IPS-20b (cell line): Measurements from ENCODE around the gene MYL10.

Source experiments
- H3K27ac ChIP-seq: one replicate; pipeline ENCODE4 v1.5.1; 2013; ENCODE audit warnings: low read length
- H3K27me3 ChIP-seq: 2 replicates; pipeline ENCODE4 v1.6.1; 2013; ENCODE audit warnings: mild to moderate bottlenecking, low read length, inconsistent platforms; ENCODE audit not compliant: insufficient read depth
- H3K36me3 ChIP-seq: 2 replicates; pipeline ENCODE4 v1.6.1; 2013; ENCODE audit warnings: low read depth, mild to moderate bottlenecking, inconsistent platforms, low read length, moderate library complexity; ENCODE audit not compliant: insufficient read depth
- H3K4me1 ChIP-seq: 2 replicates; pipeline ENCODE4 v1.6.1; 2013; ENCODE audit warnings: mild to moderate bottlenecking, control low read depth, inconsistent platforms, low read length, moderate library complexity; ENCODE audit not compliant: insufficient read depth
- H3K4me3 ChIP-seq: 2 replicates; pipeline ENCODE4 v1.5.1; 2013; ENCODE audit warnings: mild to moderate bottlenecking, low read length, inconsistent platforms
- H3K9ac ChIP-seq: 2 replicates; pipeline ENCODE4 v1.6.1; 2013; ENCODE audit warnings: low read depth, mild to moderate bottlenecking, inconsistent platforms, low read length, moderate library complexity
- H3K9me3 ChIP-seq: 2 replicates; pipeline ENCODE4 v1.6.1; 2013; ENCODE audit warnings: mild to moderate bottlenecking, low read depth, low read length, inconsistent platforms; ENCODE audit not compliant: insufficient read depth

Gene MYL10

DNA sequence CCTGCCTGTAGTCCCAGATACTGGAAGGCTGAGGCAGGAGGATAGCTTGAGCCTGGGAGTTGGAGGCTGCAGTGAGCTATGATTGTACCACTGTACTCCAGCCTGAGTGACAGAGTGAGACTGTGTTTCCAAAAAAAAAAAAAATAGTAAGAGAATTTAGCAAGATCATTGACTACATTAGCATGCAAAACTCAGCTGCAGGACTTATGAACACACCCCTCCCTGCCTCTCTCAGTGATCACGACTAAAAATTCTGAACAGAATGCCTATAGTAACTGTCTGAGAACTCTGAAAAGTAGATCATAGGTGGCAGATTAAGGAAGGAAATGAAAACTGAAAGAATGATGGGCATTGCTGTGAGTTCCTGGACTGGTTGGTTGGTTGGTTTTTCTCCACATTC, 50.5 kb downstream of the MYL10 start:
- H3K27ac ChIP-seq, result no peak overlapping the region
- H3K36me3 ChIP-seq, result no peaks in the 10 kb centered on the region
- peaks cover 14% of the 10 kb centered on the region; the same call in 1 of the 2 replicates for H3K4me1 ChIP-seq
- H3K27me3 ChIP-seq, result no peaks in the 10 kb centered on the region
- H3K4me3 ChIP-seq, result no peak overlapping the region
- peaks cover 12% of the 10 kb centered on the region for H3K9me3 ChIP-seq
- H3K9ac ChIP-seq, result no peak overlapping the region

DNA sequence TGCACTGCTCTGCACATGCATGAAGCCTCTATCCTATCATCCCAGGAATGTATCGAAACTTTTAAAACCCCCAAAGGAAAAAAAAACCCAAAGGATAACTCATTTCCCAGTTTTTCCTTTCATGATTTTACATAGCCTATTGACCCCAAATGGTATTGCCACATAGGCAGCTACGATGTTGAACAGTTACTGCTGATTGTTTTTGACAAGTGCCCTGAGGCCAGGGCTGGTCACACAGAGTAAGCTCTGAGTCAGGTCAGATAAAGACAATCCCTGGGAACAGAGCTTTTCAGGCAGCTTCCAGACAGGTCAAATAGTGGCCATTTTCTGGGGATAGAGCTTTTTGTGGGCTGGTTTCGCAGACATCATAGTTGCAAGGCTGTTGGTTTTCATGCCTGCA, 52.1 kb downstream of the MYL10 start:
- no peaks in the 10 kb centered on the region for H3K36me3 ChIP-seq
- H3K9me3 ChIP-seq, result peaks cover 26% of the 10 kb centered on the region
- H3K9ac ChIP-seq, result no peak overlapping the region
- H3K4me3 ChIP-seq, result no peak overlapping the region
- no peaks in the 10 kb centered on the region for H3K27me3 ChIP-seq
- H3K4me1 ChIP-seq, result peaks cover 14% of the 10 kb centered on the region; the same call in 1 of the 2 replicates
- H3K27ac ChIP-seq, result no peak overlapping the region

DNA sequence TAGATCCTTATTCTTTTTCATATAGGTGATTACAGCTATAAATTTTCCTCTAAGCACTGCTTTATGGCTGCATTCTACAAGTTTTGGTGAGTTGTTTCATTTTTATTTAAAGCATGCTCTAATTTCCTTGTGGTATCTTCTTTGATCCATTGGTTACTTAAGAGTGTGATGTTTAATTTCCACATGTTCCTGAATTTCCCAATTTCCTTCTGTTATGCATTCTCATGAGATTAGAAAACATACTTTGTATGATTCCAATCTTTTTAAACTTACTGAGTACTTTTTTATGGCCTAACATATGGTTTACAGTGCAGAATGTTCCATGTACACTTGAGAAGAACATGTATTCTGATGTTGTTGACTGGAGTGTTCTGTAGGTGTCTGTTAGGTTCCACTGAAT, 53.4 kb downstream of the MYL10 start:
- H3K9me3 ChIP-seq, result peaks cover 26% of the 10 kb centered on the region
- H3K4me3 ChIP-seq, result peak overlapping the region; percentile 29; the same call in 1 of the 2 replicates
- peaks cover 14% of the 10 kb centered on the region; the same call in 1 of the 2 replicates for H3K4me1 ChIP-seq
- peak overlapping the region; percentile 60 for H3K27ac ChIP-seq
- no peaks in the 10 kb centered on the region for H3K27me3 ChIP-seq
- H3K9ac ChIP-seq, result peak overlapping the region; percentile 46; the same call in 1 of the 2 replicates
- no peaks in the 10 kb centered on the region for H3K36me3 ChIP-seq

DNA sequence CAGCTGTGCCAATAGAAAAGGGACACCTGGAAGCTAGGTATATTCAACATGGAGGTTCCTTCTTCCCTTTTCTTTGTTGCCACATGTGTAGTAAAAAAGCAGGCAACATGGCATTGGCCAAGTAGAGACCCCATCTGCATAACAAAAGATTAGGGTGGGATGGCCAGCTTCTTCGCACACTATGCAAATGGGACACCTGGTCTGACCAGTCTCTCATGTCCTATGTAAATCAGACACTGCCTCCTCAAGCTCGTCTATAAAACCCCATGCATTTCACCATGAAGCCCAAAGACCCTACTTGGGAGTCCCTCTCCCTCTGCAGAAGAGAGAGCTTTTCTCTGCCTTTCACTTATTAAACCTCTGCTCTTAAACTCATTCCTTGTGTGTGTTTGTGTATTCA, 53.9 kb downstream of the MYL10 start:
- peak overlapping the region; percentile 29; the same call in 1 of the 2 replicates for H3K4me3 ChIP-seq

DNA sequence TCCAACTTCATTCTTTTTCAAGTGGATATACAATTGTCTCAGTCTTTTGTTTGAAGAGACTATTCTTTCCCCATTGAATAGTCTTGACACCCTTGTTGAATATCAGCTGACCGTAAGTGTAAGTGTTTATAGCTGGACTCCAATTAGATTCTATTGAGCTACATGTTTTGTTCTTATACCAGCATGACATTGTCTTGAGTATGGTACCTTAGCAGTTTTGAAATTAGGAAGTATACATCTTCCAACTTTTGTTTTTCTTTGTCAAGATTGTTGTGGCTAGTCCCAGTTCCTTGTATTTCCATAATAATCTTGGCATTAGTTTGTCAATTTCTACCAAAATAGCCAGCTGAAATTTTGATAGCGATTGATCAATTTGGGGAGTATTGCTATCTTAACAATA, 56.9 kb downstream of the MYL10 start:
- no peak overlapping the region for H3K4me3 ChIP-seq
- peaks cover 25% of the 10 kb centered on the region for H3K9me3 ChIP-seq
- H3K27ac ChIP-seq, result no peak overlapping the region
- peaks cover 14% of the 10 kb centered on the region; the same call in 1 of the 2 replicates for H3K4me1 ChIP-seq
- no peaks in the 10 kb centered on the region for H3K36me3 ChIP-seq
- no peak overlapping the region for H3K9ac ChIP-seq
- H3K27me3 ChIP-seq, result no peaks in the 10 kb centered on the region

More for the DNA sequence above, 53.9 kb downstream of the MYL10 start:
- Histone ChIP-seq H3K9me3 (peaks cover 26% of the 10 kb centered on the region), H3K27me3 (no peaks in the 10 kb centered on the region), H3K36me3 (no peaks in the 10 kb centered on the region), H3K4me1 (peaks cover 14% of the 10 kb centered on the region; the same call in 1 of the 2 replicates), H3K9ac (peak overlapping the region; percentile 62; the same call in 1 of the 2 replicates), H3K27ac (peak overlapping the region; percentile 93)

DNA sequence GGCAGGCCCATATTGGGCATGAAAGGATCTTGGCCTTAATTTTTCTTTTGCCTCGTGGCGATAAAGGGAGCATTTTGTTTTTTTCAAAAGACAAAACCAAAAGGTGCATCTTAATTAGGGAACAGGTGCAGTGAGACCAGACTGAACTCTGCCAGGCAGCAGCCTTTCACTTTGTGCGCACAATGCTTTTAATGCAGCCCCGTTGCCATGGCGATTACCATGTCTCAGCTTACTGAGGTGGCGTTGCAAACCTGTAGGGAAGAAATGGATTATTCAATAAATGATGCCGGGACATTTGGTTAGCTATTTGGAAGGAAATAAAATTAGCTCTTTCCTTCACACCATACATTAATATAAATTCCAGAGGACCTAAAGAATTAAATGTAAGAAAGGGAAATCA, 61.9 kb downstream of the MYL10 start:
- no peaks in the 10 kb centered on the region for H3K36me3 ChIP-seq
- H3K27ac ChIP-seq, result no peak overlapping the region
- no peak overlapping the region for H3K9ac ChIP-seq
- H3K9me3 ChIP-seq, result 0 out of 2 replicates have a peak, but pooled peaks cover under 1% of the 10 kb centered on the region
- no peak overlapping the region for H3K4me3 ChIP-seq
- H3K4me1 ChIP-seq, result no peaks in the 10 kb centered on the region
- H3K27me3 ChIP-seq, result no peaks in the 10 kb centered on the region

DNA sequence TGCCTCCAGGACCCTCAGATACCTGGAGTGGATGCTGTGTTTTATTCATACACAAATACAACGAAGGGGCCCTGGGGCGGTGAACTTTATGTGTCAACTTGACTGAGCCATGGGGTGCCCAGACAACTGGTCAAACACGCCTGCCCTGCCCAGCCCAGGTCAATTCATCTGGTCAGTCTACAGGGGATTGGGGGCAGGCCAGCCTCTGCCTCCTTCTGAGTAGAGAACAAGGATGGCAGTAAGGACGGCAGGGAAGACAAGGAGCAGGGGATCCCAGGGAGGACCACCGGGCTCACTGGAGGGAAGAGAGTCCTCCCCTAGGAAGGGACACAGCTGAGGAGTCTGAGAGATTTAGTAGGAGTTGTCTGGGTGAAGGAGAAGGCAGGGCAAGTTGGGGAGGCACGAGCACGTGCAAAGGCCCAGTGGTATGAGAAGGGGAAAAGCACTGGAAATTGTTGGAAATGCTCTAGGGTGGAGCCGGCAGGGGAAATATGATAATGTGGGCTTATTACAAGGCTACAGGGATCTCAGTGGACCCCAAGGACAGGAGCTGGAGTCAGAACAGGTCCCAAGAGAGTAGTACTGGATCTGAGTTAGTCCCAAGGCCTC, 63.4 kb downstream of the MYL10 start:
- Histone ChIP-seq H3K4me1 (no peaks in the 10 kb centered on the region), H3K4me3 (no peak overlapping the region), H3K27me3 (no peaks in the 10 kb centered on the region), H3K9ac (no peak overlapping the region), H3K36me3 (no peaks in the 10 kb centered on the region), H3K9me3 (no peaks in the 10 kb centered on the region), H3K27ac (no peak overlapping the region)

DNA sequence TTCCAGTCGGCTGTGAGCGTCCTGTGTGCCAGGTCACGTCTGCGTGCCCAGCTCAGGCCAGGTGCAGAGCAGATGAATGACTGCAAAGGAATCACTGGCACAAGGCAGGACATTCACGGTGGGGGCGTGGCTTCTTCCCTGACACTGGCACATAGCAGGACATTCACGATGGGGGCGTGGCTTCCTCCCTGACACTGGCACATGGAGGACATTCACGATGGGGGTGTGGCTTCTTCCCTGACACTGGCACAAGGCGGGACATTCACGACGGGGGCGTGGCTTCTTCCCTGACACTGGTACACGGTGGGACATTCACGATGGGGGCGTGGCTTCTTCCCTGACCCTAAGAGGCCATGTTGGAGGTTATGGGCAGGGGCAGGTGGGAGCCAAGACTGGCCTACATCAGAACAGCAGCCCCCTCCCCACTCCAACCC, 64.3 kb downstream of the MYL10 start:
- no peak overlapping the region for H3K4me3 ChIP-seq
- no peaks in the 10 kb centered on the region for H3K36me3 ChIP-seq
- H3K27me3 ChIP-seq, result no peaks in the 10 kb centered on the region

DNA sequence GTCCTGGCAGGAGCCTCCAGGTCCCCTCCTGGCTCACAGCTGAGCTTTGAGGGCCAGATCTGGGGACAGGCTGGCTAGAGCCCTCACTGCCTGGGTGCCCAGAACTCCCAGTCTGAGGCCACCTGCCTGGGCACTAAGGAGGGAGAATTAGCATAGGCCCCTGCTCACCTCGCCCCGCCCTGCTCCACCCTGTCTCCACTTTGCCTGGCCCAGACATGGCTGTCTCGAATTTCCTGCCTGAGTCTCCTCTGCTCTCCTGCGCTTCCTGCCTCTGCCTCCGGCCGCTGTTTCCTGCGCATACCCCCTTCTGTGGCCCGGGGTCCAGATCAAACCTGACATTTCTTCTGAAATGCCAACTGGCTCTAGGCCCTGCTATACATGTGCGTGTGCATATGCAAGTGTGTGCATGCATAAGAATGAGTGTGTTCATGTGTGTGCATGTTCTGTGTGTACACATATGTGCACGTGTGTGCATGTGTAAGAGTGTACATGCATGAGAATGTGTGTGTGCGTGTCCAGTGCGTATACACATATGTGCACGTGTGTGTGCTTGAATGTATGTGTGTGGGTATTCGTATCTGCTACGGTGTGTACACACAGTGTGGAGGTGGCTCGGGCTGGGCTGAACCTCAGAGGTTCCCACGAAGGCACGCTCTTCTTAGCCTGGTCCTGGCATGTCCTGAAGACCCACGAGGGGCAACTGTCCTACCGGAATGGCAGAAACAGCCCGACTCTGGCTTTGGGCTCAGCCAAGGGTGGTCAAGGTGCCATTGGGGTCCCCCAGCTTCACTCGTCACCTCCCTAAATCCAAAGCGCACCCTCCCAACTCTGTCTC, 64.9 kb downstream of the MYL10 start:
- Histone ChIP-seq H3K27me3 (no peaks in the 10 kb centered on the region), H3K4me3 (no peak overlapping the region), H3K4me1 (no peaks in the 10 kb centered on the region), H3K9me3 (no peaks in the 10 kb centered on the region), H3K9ac (no peak overlapping the region), H3K36me3 (no peaks in the 10 kb centered on the region), H3K27ac (no peak overlapping the region)

More for the DNA sequence above, 64.3 kb downstream of the MYL10 start:
- Histone ChIP-seq H3K4me1 (no peaks in the 10 kb centered on the region), H3K9me3 (no peaks in the 10 kb centered on the region), H3K27ac (no peak overlapping the region), H3K9ac (no peak overlapping the region)
